Mucosa of rectum (tissue), 2 donors: Measurements from ENCODE around the gene MEF2C.

ENCODE experiments used
- H3K27ac ChIP-seq, 2 donors: one replicate each; pipeline ENCODE4 v1.7.0; 2013; ENCODE audit warnings: inconsistent platforms in 2 of 2, low read depth in 2 of 2, low read length in 2 of 2
- H3K27me3 ChIP-seq, 2 donors: one replicate each; pipeline ENCODE4 v1.7.0; 2013; ENCODE audit warnings: low read length in 2 of 2; ENCODE audit not compliant: control insufficient read depth in 2 of 2, insufficient read depth in 2 of 2
- H3K36me3 ChIP-seq, 2 donors: one replicate each; pipeline ENCODE4 v1.7.0; 2013; ENCODE audit warnings: low read length in 2 of 2; ENCODE audit not compliant: control insufficient read depth in 2 of 2, insufficient read depth in 2 of 2
- H3K4me1 ChIP-seq, 2 donors: one replicate each; pipeline ENCODE4 v1.7.0; 2013; ENCODE audit warnings: low read length in 2 of 2, mild to moderate bottlenecking in 1 of 2; ENCODE audit not compliant: control insufficient read depth in 2 of 2, insufficient read depth in 2 of 2
- H3K4me3 ChIP-seq, 2 donors: one replicate each; pipeline ENCODE4 v1.7.0; 2013; ENCODE audit warnings: low read length in 2 of 2
- H3K9ac ChIP-seq, 2 donors: one replicate each; pipeline ENCODE4 v1.7.0; 2013; ENCODE audit warnings: low read length in 2 of 2, low read depth in 1 of 2, mild to moderate bottlenecking in 1 of 2
- H3K9me3 ChIP-seq, 2 donors: one replicate each; pipeline ENCODE4 v1.7.0; 2013; ENCODE audit warnings: low read length in 2 of 2; ENCODE audit not compliant: control insufficient read depth in 2 of 2
- donor health status: healthy.
- donor health status: Normal muscosa, but diverticular disease.

Gene MEF2C

GRCh38 chr5:88688984-88689667 lies 193.9 kb downstream of the MEF2C start:
- Histone ChIP-seq H3K27me3 (peaks cover 86 to 90% of the 10 kb centered on the region in 2 donors), H3K27ac (no peak overlapping the region), H3K36me3 (no peaks in the 10 kb centered on the region), H3K9ac (no peak overlapping the region), H3K9me3 (no peaks in the 10 kb centered on the region), H3K4me1 (peaks cover 0 to 13% of the 10 kb centered on the region in 2 donors), H3K4me3 (no peak overlapping the region)

- Histone ChIP-seq H3K36me3 (no peaks in the 10 kb centered on the region), H3K27me3 (peaks cover 90 to 95% of the 10 kb centered on the region in 2 donors), H3K4me3 (no peak overlapping the region), H3K27ac (no peak overlapping the region), H3K4me1 (peaks cover 0 to 13% of the 10 kb centered on the region in 2 donors), H3K9me3 (no peaks in the 10 kb centered on the region), H3K9ac (no peak overlapping the region)
These were observed 194.6 kb downstream of the MEF2C start for GRCh38 chr5:88688156-88688983.

DNA sequence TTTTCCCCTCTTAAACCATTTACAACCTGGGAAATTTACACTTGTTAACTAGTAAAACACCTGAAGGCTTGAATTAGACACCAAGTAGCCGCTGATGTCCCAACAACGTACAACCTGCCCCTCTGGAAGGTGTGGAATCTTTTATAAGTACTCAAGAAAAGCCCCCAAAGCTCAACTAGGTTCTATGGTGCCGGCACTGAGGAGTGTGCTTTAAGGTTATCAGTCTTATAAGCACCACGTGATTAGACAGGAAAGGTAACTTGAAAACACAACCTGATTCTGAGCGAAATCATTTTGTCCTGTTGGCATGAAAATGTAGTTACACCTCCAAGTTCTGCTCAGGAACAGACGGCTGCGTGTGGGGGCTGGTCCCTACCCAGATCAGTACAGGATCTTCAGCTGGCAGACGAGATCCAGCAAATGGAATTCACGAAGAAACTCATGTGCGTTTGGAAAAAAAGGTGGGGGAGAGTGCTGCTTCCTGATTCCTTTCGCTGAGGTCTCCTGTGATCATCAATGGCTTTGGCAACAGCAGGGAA lies 195.5 kb downstream of the MEF2C start:
- Histone ChIP-seq H3K4me1 (peaks cover 0 to 13% of the 10 kb centered on the region in 2 donors), H3K27me3 (peaks cover 90 to 96% of the 10 kb centered on the region in 2 donors), H3K27ac (no peak overlapping the region), H3K4me3 (no peak overlapping the region), H3K36me3 (no peaks in the 10 kb centered on the region), H3K9me3 (no peaks in the 10 kb centered on the region), H3K9ac (no peak overlapping the region)

DNA sequence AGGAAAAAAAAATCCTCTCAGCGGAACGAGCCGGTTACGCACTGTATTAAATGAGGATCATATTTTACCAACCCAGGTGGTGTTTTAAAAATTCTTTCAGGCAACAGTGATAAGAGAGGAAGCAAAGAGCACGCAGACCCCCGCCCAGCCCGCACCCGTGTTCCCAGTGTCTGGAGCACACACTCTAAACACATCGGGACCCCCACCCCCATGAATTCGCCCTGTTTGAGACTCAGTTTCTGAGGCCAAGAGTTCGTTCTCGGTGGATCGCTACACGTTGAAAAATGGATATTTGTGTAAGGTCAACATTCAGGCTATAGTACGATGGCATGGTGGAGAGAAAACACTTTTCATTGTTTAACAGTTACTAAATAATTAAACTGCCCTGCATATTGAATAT lies 196.3 kb downstream of the MEF2C start:
- H3K4me3 ChIP-seq = no peak overlapping the region
- peaks cover 0 to 13% of the 10 kb centered on the region in 2 donors for H3K4me1 ChIP-seq
- no peak overlapping the region for H3K9ac ChIP-seq
- H3K9me3 ChIP-seq = no peaks in the 10 kb centered on the region
- H3K27me3 ChIP-seq = peaks cover 89 to 90% of the 10 kb centered on the region in 2 donors
- H3K36me3 ChIP-seq = no peaks in the 10 kb centered on the region
- H3K27ac ChIP-seq = no peak overlapping the region

DNA sequence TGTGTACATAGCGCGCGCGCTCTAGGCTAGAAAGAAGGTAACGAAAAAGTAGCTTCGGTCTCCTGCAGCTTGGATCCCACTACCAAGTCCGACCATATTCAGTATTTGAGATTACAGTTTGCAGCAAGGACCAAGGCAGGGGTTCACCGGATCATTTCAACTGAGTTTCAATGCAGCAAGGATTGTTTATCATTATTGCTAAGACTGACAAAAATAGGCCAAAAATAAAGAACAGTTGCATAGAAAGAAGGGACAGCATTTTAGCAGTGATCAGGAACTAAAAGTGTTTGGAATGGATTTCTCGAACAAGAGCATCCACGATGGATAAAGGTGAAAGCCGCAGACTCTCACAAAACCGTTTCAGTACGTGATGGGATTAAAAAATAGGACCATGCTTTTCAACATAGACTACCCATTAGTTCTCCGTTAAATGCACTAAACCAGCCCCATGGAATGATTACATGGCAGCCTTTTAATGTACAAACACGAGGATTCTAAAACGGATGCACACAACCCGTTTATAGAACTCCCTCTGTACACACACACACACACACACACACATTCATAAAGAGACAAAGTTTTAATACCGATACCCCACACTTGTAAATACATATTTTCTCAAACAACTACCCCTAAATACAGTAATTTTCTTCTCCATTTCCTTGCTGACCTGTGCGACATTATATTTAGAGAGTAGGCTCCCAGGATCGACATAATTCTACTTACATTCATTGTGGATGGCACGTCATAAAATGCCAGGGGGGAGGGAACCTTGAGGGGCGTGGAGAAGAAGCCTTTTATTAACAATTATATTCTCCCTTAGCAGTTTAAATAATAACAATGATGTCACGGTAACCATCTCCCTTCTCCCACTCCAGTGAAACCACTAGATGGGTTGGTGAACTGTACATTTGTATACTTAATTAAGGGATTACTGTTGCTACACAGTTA lies 197.1 kb downstream of the MEF2C start:
- Histone ChIP-seq H3K36me3 (no peaks in the 10 kb centered on the region), H3K4me1 (peaks cover 0 to 11% of the 10 kb centered on the region in 2 donors), H3K4me3 (no peak overlapping the region), H3K9me3 (no peaks in the 10 kb centered on the region), H3K27me3 (peaks cover 88 to 89% of the 10 kb centered on the region in 2 donors), H3K27ac (no peak overlapping the region), H3K9ac (no peak overlapping the region)

DNA sequence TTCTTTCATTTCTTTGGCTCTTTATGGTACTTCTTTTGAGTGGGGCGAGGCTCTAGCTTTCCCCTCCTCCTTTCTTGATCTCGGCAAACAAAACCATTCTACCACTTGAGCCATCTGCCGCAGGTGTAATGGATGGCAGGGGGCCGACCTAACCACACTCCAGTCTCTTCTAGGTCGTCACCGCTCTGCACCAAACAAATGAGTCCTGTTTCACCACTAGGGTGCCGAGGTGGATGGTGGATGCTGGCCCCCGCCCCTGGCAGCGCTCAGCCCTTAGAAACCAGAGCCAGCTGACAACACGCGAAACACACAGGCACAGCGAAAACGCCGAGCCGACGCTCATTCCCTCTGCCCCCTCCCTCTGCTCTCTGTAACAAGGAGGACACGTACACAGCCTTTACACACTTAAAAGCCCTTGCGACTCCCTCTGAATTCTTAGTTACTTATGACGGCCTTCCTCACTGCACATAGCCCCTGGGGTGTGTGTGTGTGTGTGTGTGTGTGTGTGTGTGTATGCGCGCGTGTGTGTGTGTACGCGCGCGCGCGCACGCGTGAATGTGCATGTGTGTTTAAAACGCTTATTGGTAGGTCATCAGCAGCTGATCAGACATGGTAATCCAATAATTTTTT lies 199.4 kb downstream of the MEF2C start:
- no peaks in the 10 kb centered on the region for H3K36me3 ChIP-seq
- no peaks in the 10 kb centered on the region for H3K9me3 ChIP-seq
- peaks cover 87 to 88% of the 10 kb centered on the region in 2 donors for H3K27me3 ChIP-seq
- H3K4me3 ChIP-seq = peak overlapping the region in 1 of 2 donors; percentile 14
- no peak overlapping the region for H3K27ac ChIP-seq
- H3K4me1 ChIP-seq = peaks cover 2 to 6% of the 10 kb centered on the region in 2 donors
- H3K9ac ChIP-seq = no peak overlapping the region

DNA sequence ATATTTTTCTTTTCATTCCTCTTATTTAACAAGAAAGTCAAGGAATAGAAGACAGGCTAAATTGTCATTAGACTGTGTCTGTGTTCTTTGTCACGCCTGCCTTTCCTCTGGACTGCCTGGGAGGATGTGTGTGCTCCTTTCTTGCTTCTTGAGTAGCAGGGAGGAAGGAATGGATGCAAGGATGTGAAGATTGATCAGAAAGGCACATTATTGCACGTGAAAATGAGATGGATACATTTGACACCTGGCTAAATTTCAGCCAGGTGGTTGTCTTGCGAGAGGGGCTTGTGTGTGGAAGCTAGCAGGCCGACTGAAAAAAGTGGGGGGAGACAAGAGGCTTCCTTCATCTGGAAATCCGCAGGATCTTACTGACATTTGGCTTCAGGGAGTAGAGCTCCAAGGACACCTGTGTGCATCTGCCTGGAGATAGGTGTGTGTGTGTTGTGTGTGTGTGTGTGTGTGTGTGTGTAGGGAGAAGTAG lies 200.1 kb downstream of the MEF2C start:
- Histone ChIP-seq H3K36me3 (no peaks in the 10 kb centered on the region), H3K9me3 (no peaks in the 10 kb centered on the region), H3K27me3 (peaks cover 85 to 87% of the 10 kb centered on the region in 2 donors), H3K9ac (no peak overlapping the region), H3K4me1 (peaks cover 2 to 6% of the 10 kb centered on the region in 2 donors), H3K27ac (no peak overlapping the region), H3K4me3 (no peak overlapping the region)

DNA sequence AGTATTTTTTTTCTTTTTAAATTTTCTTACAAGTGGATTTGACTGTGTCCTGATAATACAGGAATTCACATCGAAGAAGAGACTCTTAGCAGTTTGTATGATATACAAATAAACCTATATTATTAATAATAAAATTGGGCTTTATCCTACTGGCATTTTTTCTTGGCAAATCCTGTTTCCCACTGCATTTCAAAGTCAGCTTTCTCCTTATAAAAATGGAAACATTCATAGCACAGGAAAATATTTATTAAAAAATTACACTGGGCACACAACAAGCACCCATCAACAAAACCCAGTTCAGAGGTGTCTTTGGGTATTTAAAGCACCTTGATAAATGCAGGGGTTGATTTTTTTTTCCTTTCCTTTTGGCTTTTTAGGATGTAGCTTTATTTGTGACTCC lies 200.9 kb downstream of the MEF2C start:
- no peak overlapping the region for H3K27ac ChIP-seq
- peaks cover 83 to 88% of the 10 kb centered on the region in 2 donors for H3K27me3 ChIP-seq

GRCh38 chr5:88681211-88681803 lies 201.7 kb downstream of the MEF2C start:
- Histone ChIP-seq H3K9ac (no peak overlapping the region), H3K27ac (no peak overlapping the region), H3K27me3 (peaks cover 77 to 88% of the 10 kb centered on the region in 2 donors), H3K4me3 (no peak overlapping the region), H3K36me3 (no peaks in the 10 kb centered on the region), H3K9me3 (no peaks in the 10 kb centered on the region), H3K4me1 (peaks cover 2 to 6% of the 10 kb centered on the region in 2 donors)

More for the DNA sequence above, 200.9 kb downstream of the MEF2C start:
- H3K9ac ChIP-seq = no peak overlapping the region
- H3K9me3 ChIP-seq = no peaks in the 10 kb centered on the region
- H3K36me3 ChIP-seq = no peaks in the 10 kb centered on the region
- H3K4me1 ChIP-seq = peaks cover 2 to 6% of the 10 kb centered on the region in 2 donors
- H3K4me3 ChIP-seq = no peak overlapping the region
